ENCODE results near the gene FAF1. TPM values are rescaled to one million over a fixed set of nuclear protein-coding genes. Genes with fewer than 3 reads are reported as not detected.
"Not testable (repeated sequence)": the region's sequence is repeated elsewhere in the genome, so short reads cannot be mapped to it uniquely, and the experiment has no call there.

FAF1 gene
- total RNA-seq (ENCODE audit: unreplicated experiment), result 54.3 TPM
- long read RNA-seq, full-length matches to known transcripts, result 24 of 28 reads
- long read RNA-seq, partial matches to known transcripts, result 1 of 28 reads
- long read RNA-seq, other reads (novel, unspliced or antisense), result 3 of 28 reads

DNA sequence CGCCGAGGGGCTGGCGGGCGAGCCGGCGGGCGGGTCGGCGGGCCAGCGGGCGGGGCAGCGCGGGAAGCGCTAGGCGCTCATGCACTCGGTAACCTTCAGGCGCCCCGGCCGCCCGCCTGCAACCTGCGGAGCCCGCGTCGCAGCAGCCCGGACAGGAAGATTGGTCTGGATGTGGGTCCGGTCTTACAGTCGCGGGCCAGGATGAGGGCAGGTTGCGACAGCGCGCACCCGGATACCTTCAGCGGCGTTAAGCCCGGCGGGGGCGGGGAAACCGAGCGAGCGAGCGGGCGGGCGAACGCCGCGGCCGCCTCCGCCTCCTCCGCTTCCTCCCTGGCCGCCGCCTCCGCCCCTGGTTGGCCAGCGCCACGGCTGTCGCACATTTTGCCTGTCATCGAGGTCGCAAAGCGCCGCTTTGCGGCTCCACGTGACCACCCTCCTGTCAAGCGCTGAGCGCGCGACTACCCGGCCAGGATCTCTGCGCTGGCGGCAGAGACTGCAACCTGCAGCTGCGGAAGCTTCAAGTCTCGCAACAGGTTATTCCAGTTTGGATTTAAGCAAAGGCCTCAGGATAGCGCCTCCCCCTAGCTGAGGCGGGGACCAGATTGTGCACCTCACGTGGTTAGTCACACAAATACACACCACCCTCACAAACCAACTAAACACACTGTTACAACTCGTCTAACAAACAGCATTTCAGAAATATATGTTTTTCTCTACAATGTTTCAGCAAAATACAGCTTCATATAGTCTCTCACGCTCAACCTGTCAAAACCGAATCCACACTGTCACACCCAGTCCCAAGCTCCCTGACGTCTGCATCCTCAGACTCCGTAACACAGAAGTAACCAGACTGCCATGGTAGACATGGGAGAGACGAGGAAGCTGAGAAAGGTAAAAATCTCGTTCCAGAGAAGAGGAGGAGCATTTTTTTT is at the start of gene FAF1:
Gene FAF1, minus strand, starts transcription at position 355 of the 932 bp plus-strand sequence. CDS start 456 bp downstream, outside the sequence.
- peaks cover 5% of the 10 kb centered on the region for H3K27me3 Mint-ChIP-seq (ENCODE audit: unreplicated experiment)
- H3K27ac Mint-ChIP-seq (ENCODE audit: unreplicated experiment), result peak within 1 kb of the TSS; percentile 71
- TF ChIP-seq, protein P1, sequence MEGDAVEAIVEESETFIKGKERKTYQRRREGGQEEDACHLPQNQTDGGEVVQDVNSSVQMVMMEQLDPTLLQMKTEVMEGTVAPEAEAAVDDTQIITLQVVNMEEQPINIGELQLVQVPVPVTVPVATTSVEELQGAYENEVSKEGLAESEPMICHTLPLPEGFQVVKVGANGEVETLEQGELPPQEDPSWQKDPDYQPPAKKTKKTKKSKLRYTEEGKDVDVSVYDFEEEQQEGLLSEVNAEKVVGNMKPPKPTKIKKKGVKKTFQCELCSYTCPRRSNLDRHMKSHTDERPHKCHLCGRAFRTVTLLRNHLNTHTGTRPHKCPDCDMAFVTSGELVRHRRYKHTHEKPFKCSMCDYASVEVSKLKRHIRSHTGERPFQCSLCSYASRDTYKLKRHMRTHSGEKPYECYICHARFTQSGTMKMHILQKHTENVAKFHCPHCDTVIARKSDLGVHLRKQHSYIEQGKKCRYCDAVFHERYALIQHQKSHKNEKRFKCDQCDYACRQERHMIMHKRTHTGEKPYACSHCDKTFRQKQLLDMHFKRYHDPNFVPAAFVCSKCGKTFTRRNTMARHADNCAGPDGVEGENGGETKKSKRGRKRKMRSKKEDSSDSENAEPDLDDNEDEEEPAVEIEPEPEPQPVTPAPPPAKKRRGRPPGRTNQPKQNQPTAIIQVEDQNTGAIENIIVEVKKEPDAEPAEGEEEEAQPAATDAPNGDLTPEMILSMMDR (IDR thresholded peaks at IDR 0.05; ENCODE audit: unreplicated experiment), result peak; percentile 43
- H3K9me3 Mint-ChIP-seq (ENCODE audit: unreplicated experiment), result no peaks in the 10 kb centered on the region
- peaks cover 11% of the 10 kb centered on the region for H3K36me3 Mint-ChIP-seq (ENCODE audit: low read depth, unreplicated experiment)
- peak; percentile 97 for DNase-seq (ENCODE audit: low spot score)
- peaks cover 12% of the 10 kb centered on the region for H3K4me1 Mint-ChIP-seq (ENCODE audit: unreplicated experiment)
- peak within 1 kb of the TSS; percentile 96 for H3K4me3 Mint-ChIP-seq (ENCODE audit: unreplicated experiment)

DNA sequence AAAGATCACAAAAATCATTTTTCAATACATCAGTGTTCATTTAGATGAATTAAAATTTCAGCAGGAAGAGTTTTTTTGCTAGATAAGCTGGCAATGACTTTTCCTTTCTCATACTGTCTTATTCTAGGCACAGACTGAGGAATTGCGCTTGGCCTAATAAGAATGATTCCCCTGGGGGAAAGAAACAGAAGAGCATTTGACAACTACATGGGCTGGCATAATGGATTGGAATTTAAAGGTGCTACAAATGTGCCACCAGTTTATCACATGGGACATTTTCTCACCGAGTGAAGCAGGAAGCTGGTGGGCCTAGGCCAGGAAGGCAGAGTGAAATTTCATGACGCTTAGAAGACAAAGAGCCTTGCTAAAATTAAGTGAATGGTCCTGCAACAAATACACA is 49.3 kb upstream of the FAF1 start:
- no peaks in the 10 kb centered on the region for H3K4me1 Mint-ChIP-seq (ENCODE audit: unreplicated experiment)
- H3K9me3 Mint-ChIP-seq (ENCODE audit: unreplicated experiment), result no peaks in the 10 kb centered on the region
- H3K27ac Mint-ChIP-seq (ENCODE audit: unreplicated experiment), result no peak overlapping the region
- no peak overlapping the region for H3K4me3 Mint-ChIP-seq (ENCODE audit: unreplicated experiment)
- H3K36me3 Mint-ChIP-seq (ENCODE audit: low read depth, unreplicated experiment), result no peaks in the 10 kb centered on the region
- no peaks in the 10 kb centered on the region for H3K27me3 Mint-ChIP-seq (ENCODE audit: unreplicated experiment)
- TF ChIP-seq, protein P1 (IDR thresholded peaks at IDR 0.05; ENCODE audit: unreplicated experiment), result no peak
- DNase-seq (ENCODE audit: low spot score), result no peak

DNA sequence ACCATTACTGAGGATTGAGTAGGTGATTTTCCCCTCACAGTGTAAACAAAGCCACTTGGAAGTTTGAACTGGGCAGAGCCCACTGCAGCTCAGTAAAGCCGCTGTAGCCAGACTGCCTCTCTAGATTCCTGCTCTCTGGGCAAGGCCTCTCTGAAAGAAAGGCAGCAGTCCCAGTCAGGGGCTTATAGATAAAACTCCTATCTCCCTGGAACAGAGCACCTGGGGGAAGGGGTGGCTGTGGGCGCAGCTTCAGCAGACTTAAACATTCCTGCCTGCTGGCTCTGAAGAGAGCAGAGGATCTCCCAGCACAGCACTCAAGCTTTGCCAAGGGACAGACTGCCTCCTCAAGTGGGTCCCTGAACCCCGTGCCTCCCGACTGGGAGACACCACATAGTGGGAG is 45.5 kb upstream of the FAF1 start:
- not testable (repeated sequence) for DNase-seq (ENCODE audit: low spot score)

DNA sequence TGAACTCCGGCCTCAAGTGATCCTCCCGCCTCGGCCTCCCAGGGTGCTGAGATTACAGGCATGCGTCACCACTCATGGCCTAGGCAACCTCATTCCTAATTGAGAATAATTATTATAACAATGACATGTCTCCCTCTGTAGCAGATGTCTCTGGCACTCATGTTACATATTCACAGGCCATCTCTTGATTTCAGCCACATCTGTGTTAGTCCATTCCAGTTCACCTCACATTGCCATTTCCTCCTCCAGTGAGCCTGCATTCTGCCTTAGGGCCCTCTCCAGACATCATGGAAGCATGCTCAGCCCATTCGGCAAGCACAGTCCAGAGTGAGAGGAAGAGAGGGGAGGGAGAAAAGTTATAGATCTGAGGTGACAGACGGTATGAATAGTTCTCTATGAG is 42.4 kb upstream of the FAF1 start:
- H3K27ac Mint-ChIP-seq (ENCODE audit: unreplicated experiment), result no peak overlapping the region
- H3K4me3 Mint-ChIP-seq (ENCODE audit: unreplicated experiment), result no peak overlapping the region
- TF ChIP-seq, protein P1 (IDR thresholded peaks at IDR 0.05; ENCODE audit: unreplicated experiment), result no peak
- H3K9me3 Mint-ChIP-seq (ENCODE audit: unreplicated experiment), result no peaks in the 10 kb centered on the region
- H3K36me3 Mint-ChIP-seq (ENCODE audit: low read depth, unreplicated experiment), result no peaks in the 10 kb centered on the region
- H3K27me3 Mint-ChIP-seq (ENCODE audit: unreplicated experiment), result no peaks in the 10 kb centered on the region
- no peaks in the 10 kb centered on the region for H3K4me1 Mint-ChIP-seq (ENCODE audit: unreplicated experiment)
- DNase-seq (ENCODE audit: low spot score), result no peak

More for the DNA sequence above, 45.5 kb upstream of the FAF1 start:
- not testable (repeated sequence) for H3K4me1 Mint-ChIP-seq (ENCODE audit: unreplicated experiment); H3K9me3 Mint-ChIP-seq (ENCODE audit: unreplicated experiment); H3K27ac Mint-ChIP-seq (ENCODE audit: unreplicated experiment); H3K36me3 Mint-ChIP-seq (ENCODE audit: low read depth, unreplicated experiment); H3K27me3 Mint-ChIP-seq (ENCODE audit: unreplicated experiment); H3K4me3 Mint-ChIP-seq (ENCODE audit: unreplicated experiment)

DNA sequence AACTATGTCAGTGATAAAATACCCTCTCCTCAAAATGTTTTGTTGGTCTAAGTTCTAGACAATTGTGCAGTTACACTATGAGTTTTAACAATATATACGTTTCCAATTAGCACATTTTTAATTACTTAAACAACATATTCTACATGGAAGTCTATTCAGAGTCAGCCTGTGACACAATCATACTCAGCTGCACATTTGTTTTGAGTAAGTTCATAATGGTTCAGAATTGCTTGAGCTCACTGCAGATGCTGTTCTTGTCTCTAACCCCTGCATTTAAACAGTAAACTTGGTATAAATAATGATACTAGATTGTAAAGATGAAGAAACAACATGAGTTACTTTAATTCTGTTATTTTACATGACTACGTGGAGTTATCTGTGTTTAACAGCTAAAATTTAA is 40.6 kb upstream of the FAF1 start:
- Mint-ChIP-seq H3K4me1 (ENCODE audit: unreplicated experiment) (no peaks in the 10 kb centered on the region), H3K4me3 (ENCODE audit: unreplicated experiment) (no peak overlapping the region), H3K27ac (ENCODE audit: unreplicated experiment) (no peak overlapping the region), H3K36me3 (ENCODE audit: low read depth, unreplicated experiment) (no peaks in the 10 kb centered on the region), H3K9me3 (ENCODE audit: unreplicated experiment) (no peaks in the 10 kb centered on the region), H3K27me3 (ENCODE audit: unreplicated experiment) (no peaks in the 10 kb centered on the region)
- TF ChIP-seq, protein P1 (IDR thresholded peaks at IDR 0.05; ENCODE audit: unreplicated experiment), result no peak
- DNase-seq (ENCODE audit: low spot score), result no peak

Measured in endothelial cell (in vitro differentiated cells).